ENCODE measurements around the gene CPVL.

The CPVL gene

GRCh38 chr7:29022291-29022988 is 123.9 kb downstream of the CPVL start:
- TF ChIP-seq CTCF (IDR thresholded peaks at IDR 0.05; ENCODE audit: low read depth, low read length, missing control alignments) = no peak
- in situ Hi-C loops (cut with HindIII; ENCODE audit: low sequenced_read_pairs) = no loop called here

GRCh38 chr7:29019896-29020295 is 126.4 kb downstream of the CPVL start:
- no peak overlapping the region for H3K4me3 ChIP-seq (ENCODE audit: low read depth, low read length)
- no peak for DNase-seq (ENCODE audit: low read depth)
- in situ Hi-C loops (cut with HindIII; ENCODE audit: low sequenced_read_pairs) = no loop called here
- TF ChIP-seq CTCF (IDR thresholded peaks at IDR 0.05; ENCODE audit: low read depth, low read length, missing control alignments) = no peak

More at GRCh38 chr7:29022291-29022988, 123.9 kb downstream of the CPVL start:
- no peak overlapping the region for H3K4me3 ChIP-seq (ENCODE audit: low read depth, low read length)
- no peak for DNase-seq (ENCODE audit: low read depth)

DNA sequence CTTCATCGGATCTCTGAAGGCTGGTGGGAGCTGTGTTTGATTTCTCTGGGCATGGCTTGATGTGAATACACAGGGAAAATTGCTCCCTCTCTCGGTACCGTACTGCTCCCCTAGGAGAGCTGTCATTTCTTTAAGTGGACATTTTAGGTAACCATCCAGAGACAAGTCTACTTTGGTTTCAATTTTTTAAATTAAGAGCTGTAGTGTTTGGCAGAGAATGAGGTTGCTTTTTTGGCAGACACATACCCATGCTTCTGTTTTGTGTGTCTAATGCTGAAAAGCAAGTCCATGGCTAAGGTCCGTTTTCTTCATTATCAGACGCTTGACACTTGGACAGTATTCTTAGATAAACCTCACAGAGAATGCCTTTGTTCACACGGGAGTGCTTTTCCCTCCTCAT is 127.0 kb downstream of the CPVL start:
- no peak for DNase-seq (ENCODE audit: low read depth)
- H3K4me3 ChIP-seq (ENCODE audit: low read depth, low read length) = no peak overlapping the region
- in situ Hi-C loops (cut with HindIII; ENCODE audit: low sequenced_read_pairs) = no loop called here
- peak; percentile 33 for TF ChIP-seq CTCF (IDR thresholded peaks at IDR 0.05; ENCODE audit: low read depth, low read length, missing control alignments)

DNA sequence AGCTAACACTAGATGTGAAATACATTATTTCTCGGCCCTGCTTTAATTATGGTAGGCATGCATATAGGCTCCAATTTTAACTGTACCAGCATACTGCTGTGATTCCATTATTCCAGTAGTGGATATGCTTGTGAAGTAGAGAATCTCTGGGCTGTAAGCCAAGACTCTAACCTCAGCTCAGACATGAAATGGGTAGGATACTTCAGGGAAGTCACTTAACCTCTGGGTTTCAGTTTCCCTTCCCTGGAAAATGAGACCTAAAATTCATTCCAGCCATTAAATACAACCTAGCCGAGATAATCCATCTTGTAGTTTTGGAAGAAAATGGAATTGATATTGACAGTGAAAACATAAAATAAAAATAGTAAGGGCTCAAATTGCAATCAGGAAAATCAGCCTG is 128.6 kb downstream of the CPVL start:
- TF ChIP-seq CTCF (IDR thresholded peaks at IDR 0.05; ENCODE audit: low read depth, low read length, missing control alignments) = no peak
- DNase-seq (ENCODE audit: low read depth) = peak; percentile 60
- in situ Hi-C loops (cut with HindIII; ENCODE audit: low sequenced_read_pairs) = no loop called here
- H3K4me3 ChIP-seq (ENCODE audit: low read depth, low read length) = no peak overlapping the region

GRCh38 chr7:29014725-29015124 is 131.6 kb downstream of the CPVL start:
- in situ Hi-C loops (cut with HindIII; ENCODE audit: low sequenced_read_pairs) = no loop called here
- no peak for DNase-seq (ENCODE audit: low read depth)
- TF ChIP-seq CTCF (IDR thresholded peaks at IDR 0.05; ENCODE audit: low read depth, low read length, missing control alignments) = no peak
- no peak overlapping the region for H3K4me3 ChIP-seq (ENCODE audit: low read depth, low read length)

GRCh38 chr7:29013931-29014330 is 132.4 kb downstream of the CPVL start:
- in situ Hi-C loops (cut with HindIII; ENCODE audit: low sequenced_read_pairs) = no loop called here
- no peak for DNase-seq (ENCODE audit: low read depth)
- H3K4me3 ChIP-seq (ENCODE audit: low read depth, low read length) = no peak overlapping the region
- TF ChIP-seq CTCF (IDR thresholded peaks at IDR 0.05; ENCODE audit: low read depth, low read length, missing control alignments) = no peak

Measured in astrocyte of the cerebellum (primary cell).